PFSK-1 (cell line): Measurements from ENCODE around the gene DNAH7.

Experiments used
- FOXP2 ChIP-seq: optimal IDR thresholded peaks from 2 replicates; pipeline ENCODE3; 2011; ENCODE audit warnings: borderline replicate concordance, control low read depth, inconsistent platforms; ENCODE audit not compliant: insufficient read depth; ENCODE audit errors: extremely low read length, extremely low read depth
- POLR2AphosphoS5 ChIP-seq: IDR thresholded peaks from 2 replicates; pipeline ENCODE4 v1.6.1; 2012; ENCODE audit warnings: low read depth, mild to moderate bottlenecking, control low read depth, low read length, moderate library complexity
- SIN3A ChIP-seq: IDR thresholded peaks from 2 replicates; pipeline ENCODE4 v1.6.1; 2012; ENCODE audit warnings: mild to moderate bottlenecking, low read length, moderate library complexity, borderline replicate concordance; ENCODE audit not compliant: insufficient read depth
- TAF1 ChIP-seq: IDR thresholded peaks from 2 replicates; pipeline ENCODE4 v1.6.1; 2012; ENCODE audit warnings: low read length, control low read depth, borderline replicate concordance; ENCODE audit not compliant: insufficient read depth
- TF ChIP-seq, protein P1 (sequence below), 2 experiments: IDR thresholded peaks; 2 replicates each; pipeline versions ENCODE4 v1.6.1 to v1.8.0; 2011 to 2012; ENCODE audit warnings: low read depth in 2 of 2, low read length in 2 of 2, control low read depth in 1 of 2, inconsistent platforms in 1 of 2, mild to moderate bottlenecking in 1 of 2, moderate library complexity in 1 of 2; ENCODE audit not compliant: insufficient read depth in 1 of 2

DNA sequence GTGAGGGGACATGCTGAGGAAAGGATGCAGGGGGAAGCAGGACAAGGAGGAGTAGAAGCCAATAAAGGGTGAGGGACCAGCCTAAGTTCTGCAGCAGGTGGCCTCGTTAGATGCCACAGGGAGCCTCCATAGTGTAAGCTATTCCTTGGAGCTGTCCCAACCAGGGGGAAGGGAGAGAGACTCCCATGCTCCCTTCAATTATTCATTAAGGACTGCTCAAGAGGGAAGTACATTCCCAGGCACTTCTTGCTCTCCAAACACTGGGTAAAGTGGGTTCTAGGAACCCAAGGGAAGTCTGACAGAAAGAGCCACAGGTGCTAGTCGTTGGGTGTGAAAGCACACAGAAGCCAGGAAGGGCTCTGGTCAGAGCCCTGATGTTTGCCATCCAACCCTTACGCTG is 217.9 kb downstream of the DNAH7 start:
- TF ChIP-seq TAF1 (no peak), SIN3A (no peak), POLR2AphosphoS5 (no peak), FOXP2 (no peak)
- TF ChIP-seq, protein P1, sequence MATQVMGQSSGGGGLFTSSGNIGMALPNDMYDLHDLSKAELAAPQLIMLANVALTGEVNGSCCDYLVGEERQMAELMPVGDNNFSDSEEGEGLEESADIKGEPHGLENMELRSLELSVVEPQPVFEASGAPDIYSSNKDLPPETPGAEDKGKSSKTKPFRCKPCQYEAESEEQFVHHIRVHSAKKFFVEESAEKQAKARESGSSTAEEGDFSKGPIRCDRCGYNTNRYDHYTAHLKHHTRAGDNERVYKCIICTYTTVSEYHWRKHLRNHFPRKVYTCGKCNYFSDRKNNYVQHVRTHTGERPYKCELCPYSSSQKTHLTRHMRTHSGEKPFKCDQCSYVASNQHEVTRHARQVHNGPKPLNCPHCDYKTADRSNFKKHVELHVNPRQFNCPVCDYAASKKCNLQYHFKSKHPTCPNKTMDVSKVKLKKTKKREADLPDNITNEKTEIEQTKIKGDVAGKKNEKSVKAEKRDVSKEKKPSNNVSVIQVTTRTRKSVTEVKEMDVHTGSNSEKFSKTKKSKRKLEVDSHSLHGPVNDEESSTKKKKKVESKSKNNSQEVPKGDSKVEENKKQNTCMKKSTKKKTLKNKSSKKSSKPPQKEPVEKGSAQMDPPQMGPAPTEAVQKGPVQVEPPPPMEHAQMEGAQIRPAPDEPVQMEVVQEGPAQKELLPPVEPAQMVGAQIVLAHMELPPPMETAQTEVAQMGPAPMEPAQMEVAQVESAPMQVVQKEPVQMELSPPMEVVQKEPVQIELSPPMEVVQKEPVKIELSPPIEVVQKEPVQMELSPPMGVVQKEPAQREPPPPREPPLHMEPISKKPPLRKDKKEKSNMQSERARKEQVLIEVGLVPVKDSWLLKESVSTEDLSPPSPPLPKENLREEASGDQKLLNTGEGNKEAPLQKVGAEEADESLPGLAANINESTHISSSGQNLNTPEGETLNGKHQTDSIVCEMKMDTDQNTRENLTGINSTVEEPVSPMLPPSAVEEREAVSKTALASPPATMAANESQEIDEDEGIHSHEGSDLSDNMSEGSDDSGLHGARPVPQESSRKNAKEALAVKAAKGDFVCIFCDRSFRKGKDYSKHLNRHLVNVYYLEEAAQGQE (IDR thresholded peaks at IDR 0.05; ENCODE audit: insufficient read depth in 1 of 2, low read depth in 2 of 2, low read length in 2 of 2), result no peak
